H1 (cell line): Measurements from ENCODE around the gene MYOCOS. TPM values are rescaled to one million over a fixed set of nuclear protein-coding genes. Genes with fewer than 3 reads are reported as not detected.

Source experiments
- CTCF ChIA-PET: fragments of 300-600 bp; sonication (Branson Sonifier 250); formaldehyde crosslinking; loops from one replicate; lab custom pipeline; 2021; ENCODE audit not compliant: partially characterized antibody; lab: Charles Lee
- POLR2A ChIA-PET: fragments of 300-600 bp; sonication (Branson Sonifier 250); formaldehyde crosslinking; loops from one replicate; lab custom pipeline; 2021; ENCODE audit warnings: inconsistent platforms; ENCODE audit not compliant: partially characterized antibody; lab: Charles Lee
- DNase-seq, 2 experiments: peaks; one replicate each; pipeline versions ENCODE4 v3.0.0 to v3.0.0-alpha.2; 2010 to 2022; ENCODE audit warnings: low spot score in 2 of 2, low read depth in 1 of 2, mixed read lengths in 1 of 2
- FAIRE-seq: peaks from 2 replicates; lab custom pipeline; 2011; peaks lifted over from hg19 to GRCh38; lab: Jason Lieb, UNC
- H2AFZ ChIP-seq: 2 replicates; pipeline ENCODE4 v1.8.1; 2012; ENCODE audit warnings: low read length, inconsistent platforms
- H2AK5ac ChIP-seq: 2 replicates; pipeline ENCODE4 v1.6.1; 2013; ENCODE audit warnings: low read depth, low read length
- H2BK120ac ChIP-seq: replicated peaks from 2 replicates; pipeline ENCODE3; 2013; ENCODE audit warnings: low read depth, low read length, inconsistent platforms
- H2BK12ac ChIP-seq: 2 replicates; pipeline ENCODE4 v1.6.1; 2013; ENCODE audit warnings: low read depth, low read length
- H2BK15ac ChIP-seq: 2 replicates; pipeline ENCODE4 v1.6.1; 2013; ENCODE audit warnings: low read length
- H2BK20ac ChIP-seq: 2 replicates; pipeline ENCODE4 v1.6.1; 2013; ENCODE audit warnings: low read length
- H2BK5ac ChIP-seq: 2 replicates; pipeline ENCODE4 v1.6.1; 2013; ENCODE audit warnings: low read depth, low read length
- H3K14ac ChIP-seq: 2 replicates; pipeline ENCODE4 v1.6.1; 2013; ENCODE audit warnings: inconsistent platforms; ENCODE audit not compliant: insufficient read length
- H3K18ac ChIP-seq: 2 replicates; pipeline ENCODE4 v1.6.1; 2013; ENCODE audit warnings: low read length; ENCODE audit errors: extremely low read depth
- H3K23ac ChIP-seq: 2 replicates; pipeline ENCODE4 v1.6.1; 2013; ENCODE audit warnings: inconsistent platforms; ENCODE audit not compliant: insufficient read length
- H3K23me2 ChIP-seq: 2 replicates; pipeline ENCODE4 v1.6.1; 2013; ENCODE audit warnings: low read depth, low read length
- H3K27ac ChIP-seq: 2 replicates; pipeline ENCODE4 v1.6.1; 2011; ENCODE audit warnings: low read depth, low read length, inconsistent platforms
- H3K27me3 ChIP-seq, 4 experiments: replicated peaks in 1 of 4; 1 replicate in 1 of 4; 2 replicates in 3 of 4; pipeline versions ENCODE4 v1.6.1 to v1.8.1; 2011 to 2013; ENCODE audit warnings: low read length in 3 of 4, mild to moderate bottlenecking in 3 of 4, inconsistent platforms in 2 of 4, mixed read lengths in 2 of 4, moderate library complexity in 1 of 4; ENCODE audit not compliant: control insufficient read depth in 3 of 4, insufficient read depth in 3 of 4; ENCODE audit errors: extremely low read depth in 1 of 4
- H3K36me3 ChIP-seq, 4 experiments: 2 replicates each; pipeline versions ENCODE4 v1.6.1 to v1.8.1; 2011 to 2013; ENCODE audit warnings: mild to moderate bottlenecking in 4 of 4, low read length in 3 of 4, moderate library complexity in 2 of 4, control low read depth in 1 of 4, inconsistent platforms in 1 of 4; ENCODE audit not compliant: insufficient read depth in 4 of 4, control insufficient read depth in 2 of 4
- H3K4ac ChIP-seq: replicated peaks from 2 replicates; pipeline ENCODE3; 2013; ENCODE audit warnings: low read length, low read depth, mixed read lengths, inconsistent platforms; ENCODE audit not compliant: insufficient read length
- H3K4me1 ChIP-seq, 4 experiments: replicated peaks in 1 of 4; 1 replicate in 1 of 4; 2 replicates in 3 of 4; pipeline versions ENCODE4 v1.6.1 to v1.8.1; 2011 to 2013; ENCODE audit warnings: low read length in 3 of 4, inconsistent platforms in 2 of 4, mixed read lengths in 1 of 4; ENCODE audit not compliant: insufficient read depth in 4 of 4, control insufficient read depth in 3 of 4
- H3K4me2 ChIP-seq, 2 experiments: 2 replicates each; pipeline versions ENCODE4 v1.6.1 to v1.8.1; 2011 to 2013; ENCODE audit warnings: low read depth in 2 of 2, low read length in 2 of 2, control low read depth in 1 of 2, inconsistent platforms in 1 of 2, mild to moderate bottlenecking in 1 of 2; ENCODE audit not compliant: insufficient read depth in 1 of 2
- H3K4me3 ChIP-seq, 4 experiments: fragments of 200-600, 300-600 bp in 1 of 4; sonication (generic), shearing (Covaris generic), sonication (Bioruptor Twin) in 1 of 4; 2 replicates each; pipeline versions ENCODE4 v1.5.1 to v1.8.1; 2011 to 2016; ENCODE audit warnings: low read length in 4 of 4, low read depth in 3 of 4, control low read depth in 2 of 4, inconsistent platforms in 2 of 4, mild to moderate bottlenecking in 2 of 4, mixed read lengths in 1 of 4, moderate library complexity in 1 of 4; ENCODE audit not compliant: insufficient read depth in 2 of 4; ENCODE audit errors: extremely low read depth in 1 of 4
- H3K56ac ChIP-seq: replicated peaks from 2 replicates; pipeline ENCODE3; 2013; ENCODE audit warnings: low read depth, mild to moderate bottlenecking, mixed read lengths, low read length, inconsistent platforms; ENCODE audit not compliant: insufficient read length
- H3K79me1 ChIP-seq: 2 replicates; pipeline ENCODE4 v1.6.1; 2013; ENCODE audit warnings: low read depth, low read length, control low read depth
- H3K79me2 ChIP-seq, 2 experiments: 2 replicates each; pipeline versions ENCODE4 v1.6.1 to v1.8.1; 2012 to 2013; ENCODE audit warnings: low read length in 2 of 2, mild to moderate bottlenecking in 2 of 2, inconsistent platforms in 1 of 2; ENCODE audit not compliant: insufficient read depth in 2 of 2, control insufficient read depth in 1 of 2
- H3K9ac ChIP-seq, 4 experiments: replicated peaks in 1 of 4; 1 replicate in 1 of 4; 2 replicates in 3 of 4; pipeline versions ENCODE4 v1.6.1 to v1.8.1; 2011 to 2013; ENCODE audit warnings: low read depth in 3 of 4, low read length in 3 of 4, control low read depth in 2 of 4, mild to moderate bottlenecking in 2 of 4, moderate library complexity in 2 of 4, inconsistent platforms in 1 of 4; ENCODE audit errors: extremely low read depth in 1 of 4
- H3K9me3 ChIP-seq, 2 experiments: 2 replicates each; pipeline versions ENCODE4 v1.6.1 to v1.8.1; 2012 to 2013; ENCODE audit warnings: mild to moderate bottlenecking in 2 of 2, moderate library complexity in 2 of 2, control low read depth in 1 of 2, inconsistent platforms in 1 of 2, low read depth in 1 of 2, low read length in 1 of 2, mixed read lengths in 1 of 2; ENCODE audit not compliant: insufficient read depth in 2 of 2
- H4K20me1 ChIP-seq, 2 experiments: replicated peaks in 1 of 2; 2 replicates each; pipeline versions ENCODE3 to v1.8.1; 2011 to 2013; ENCODE audit warnings: inconsistent platforms in 2 of 2, low read length in 2 of 2, mild to moderate bottlenecking in 1 of 2; ENCODE audit not compliant: insufficient read depth in 2 of 2, control insufficient read depth in 1 of 2
- H4K5ac ChIP-seq: 2 replicates; pipeline ENCODE4 v1.6.1; 2013; ENCODE audit warnings: low read length, low read depth, mixed read lengths, inconsistent platforms; ENCODE audit not compliant: insufficient read length
- H4K8ac ChIP-seq: 2 replicates; pipeline ENCODE4 v1.8.0; 2013; ENCODE audit warnings: mild to moderate bottlenecking, moderate library complexity, low read length, inconsistent platforms; ENCODE audit not compliant: insufficient read depth; ENCODE audit errors: extremely low read depth
- H4K91ac ChIP-seq: replicated peaks from 2 replicates; pipeline ENCODE3; 2013; ENCODE audit warnings: low read length, mixed read lengths, inconsistent platforms; ENCODE audit not compliant: insufficient read length
- BCL11A ChIP-seq, 2 experiments: IDR thresholded peaks; one replicate each; pipeline ENCODE4 v1.6.1; 2011; ENCODE audit warnings: low read depth in 2 of 2, low read length in 2 of 2, mild to moderate bottlenecking in 2 of 2
- CHD2 ChIP-seq: IDR thresholded peaks from 2 replicates; pipeline ENCODE4 v1.6.1; 2012; ENCODE audit warnings: low read length, improper control_type of control experiment
- E2F6 ChIP-seq: IDR thresholded peaks from 2 replicates; pipeline ENCODE4 v1.6.1; 2012; ENCODE audit warnings: inconsistent platforms
- EZH2 ChIP-seq: fragments of 200-600 bp; sonication (generic); IDR thresholded peaks from 2 replicates; pipeline ENCODE4 v1.7.1; 2012; ENCODE audit warnings: low read depth, mild to moderate bottlenecking, moderate library complexity, low read length, inconsistent platforms; ENCODE audit not compliant: severe bottlenecking
- GTF2F1 ChIP-seq: IDR thresholded peaks from 2 replicates; pipeline ENCODE4 v1.6.1; 2012; ENCODE audit warnings: low read depth, low read length, improper control_type of control experiment, borderline replicate concordance
- NRF1 ChIP-seq: IDR thresholded peaks from 2 replicates; pipeline ENCODE4 v1.6.1; 2011; ENCODE audit warnings: mild to moderate bottlenecking, low read depth, low read length, improper control_type of control experiment
- SIX5 ChIP-seq: IDR thresholded peaks from 2 replicates; pipeline ENCODE4 v1.6.1; 2011; ENCODE audit warnings: mild to moderate bottlenecking, low read depth, low read length
- SP4 ChIP-seq: IDR thresholded peaks from 2 replicates; pipeline ENCODE4 v1.6.1; 2012; ENCODE audit warnings: low read length, inconsistent platforms
- TAF1 ChIP-seq: IDR thresholded peaks from 2 replicates; pipeline ENCODE4 v1.6.1; 2011; ENCODE audit warnings: mild to moderate bottlenecking, low read depth, low read length
- USF2 ChIP-seq: IDR thresholded peaks from 2 replicates; pipeline ENCODE4 v1.6.1; 2011; ENCODE audit warnings: low read length, improper control_type of control experiment
- WGBS, 2 experiments: shearing (Covaris generic) in 1 of 2; methylation state at CpG; one replicate each; pipeline versions ENCODE4 v1.1.6 to v1.1.7; 2013 to 2015; ENCODE audit warnings: low lambda C conversion rate in 2 of 2, mixed read lengths in 2 of 2, inconsistent platforms in 1 of 2, low coverage in 1 of 2, missing lambda C conversion rate in 1 of 2; ENCODE audit not compliant: insufficient replicate concordance in 2 of 2, insufficient coverage in 1 of 2, insufficient read length in 1 of 2; ENCODE audit errors: extremely low coverage in 1 of 2, missing lambda C conversion rate in 1 of 2; 5-methylcytosine and 5-hydroxymethylcytosine counted together
- polyA plus RNA-seq, 7 experiments: library from polyadenylated mRNA; depleted of rRNA in 3 of 7; stranded (reverse) in 5 of 7; unstranded in 2 of 7; fragments of >200 nt in 5 of 7; fragments of 200-250 nt in 2 of 7; gene quantifications; 1 replicate in 5 of 7; 2 replicates in 1 of 7; 4 replicates in 1 of 7; pipeline versions ENCODE4 v1.2.1 to v1.2.3, GENCODE V29; 2011 to 2013; ENCODE audit warnings: missing spikeins in 2 of 7, mixed read lengths in 2 of 7
- total RNA-seq: library from RNA; stranded (reverse); fragmentation: NEBNext Ultra II Directional; extraction: Animal tissue kit (Norgen Biotek cat#: 25700); gene quantifications from 2 replicates; pipeline ENCODE4 v1.2.1, GENCODE V29; 2021

MYOCOS gene
- total and polyA plus RNA-seq, 2 of the 8 experiments (the other 6 are each of a cell fraction or from before 2014, with no cell fraction given), result not detected

DNA sequence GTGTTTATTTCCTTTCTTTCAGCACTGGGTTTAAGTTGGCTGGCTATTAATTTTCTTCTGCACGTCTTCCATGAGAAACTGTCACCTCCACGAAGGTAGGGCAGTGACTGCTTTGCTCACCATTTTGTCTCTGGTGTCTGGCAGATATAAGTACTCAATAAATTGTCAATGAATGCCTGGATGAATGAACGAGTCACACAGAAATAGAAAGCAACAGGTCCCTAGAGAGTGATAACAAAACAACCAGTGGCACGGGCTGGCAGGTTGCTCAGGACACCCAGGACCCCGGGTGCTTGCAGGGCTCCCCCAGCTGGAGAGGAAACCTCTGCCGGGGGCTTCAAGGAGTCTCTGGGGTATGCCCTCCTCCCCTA lies 33.7 kb downstream of the MYOCOS start:
- no peak overlapping the region for H2AFZ ChIP-seq
- H2BK12ac ChIP-seq, result no peak overlapping the region
- no peak overlapping the region for H2BK15ac ChIP-seq
- no peak overlapping the region for H4K91ac ChIP-seq
- no peak overlapping the region for H2BK5ac ChIP-seq
- no peak overlapping the region for H3K56ac ChIP-seq
- no peaks in the 10 kb centered on the region for H3K27me3 ChIP-seq
- H3K4me1 ChIP-seq, result peaks cover 0 to 5% (median 0%) of the 10 kb centered on the region in 4 experiments; a peak in 1 of 7 replicates
- FAIRE-seq (no peak), DNase-seq (no peak)
- no peak overlapping the region for H3K4ac ChIP-seq
- no peak overlapping the region for H2BK20ac ChIP-seq
- WGBS, 2 experiments, result 77% methylated on average over 6 of the region's 6 CpGs; no CpG with 5 or more reads in 1 of the 2 experiments
- no peaks in the 10 kb centered on the region for H3K79me1 ChIP-seq
- H3K18ac ChIP-seq, result no peak overlapping the region
- H2BK120ac ChIP-seq, result no peak overlapping the region
- H4K20me1 ChIP-seq, result no peaks in the 10 kb centered on the region
- H3K23me2 ChIP-seq, result no peaks in the 10 kb centered on the region
- ChIA-PET POLR2A (interaction anchor here (0.7 to 1.7 kb wide), 3 partner anchors 10 to 14 kb away, joined by 3 to 7 read pairs (median 4); no protein-coding TSS in a partner anchor), CTCF (interaction anchor here (0.8 to 9.7 kb wide), 19 partner anchors 12 to 1919 kb away, joined by 3 to 143 read pairs (median 4); partner anchors contain the start of gene FMO4)
- no peak overlapping the region for H3K27ac ChIP-seq
- no peak overlapping the region for H3K9ac ChIP-seq
- H4K8ac ChIP-seq, result no peak overlapping the region
- no peak overlapping the region for H3K23ac ChIP-seq
- no peaks in the 10 kb centered on the region for H3K36me3 ChIP-seq
- no peak overlapping the region for H2AK5ac ChIP-seq
- H4K5ac ChIP-seq, result no peak overlapping the region
- TF ChIP-seq SIX5, result no peak
- TF ChIP-seq E2F6, result no peak
- TF ChIP-seq GTF2F1, result no peak
- no peak for TF ChIP-seq USF2
- TF ChIP-seq TAF1, result no peak
- no peak for TF ChIP-seq NRF1
- TF ChIP-seq SP4, result no peak
- TF ChIP-seq EZH2, result no peak
- no peak for TF ChIP-seq BCL11A (IDR thresholded peaks at IDR 0.05; ENCODE audit: low read depth in 2 of 2, low read length in 2 of 2)
- no peak for TF ChIP-seq CHD2
- TF ChIP-seq, all 59 proteins: peak for 0
- no peaks in the 10 kb centered on the region for H3K79me2 ChIP-seq
- H3K4me3 ChIP-seq, result no peak overlapping the region
- H3K4me2 ChIP-seq, result no peak overlapping the region
- no peaks in the 10 kb centered on the region for H3K9me3 ChIP-seq
- no peak overlapping the region for H3K14ac ChIP-seq
